Colonic mucosa (tissue), 4 donors: ENCODE measurements around the gene NTN4. TPM values are rescaled to one million over a fixed set of nuclear protein-coding genes. Genes with fewer than 3 reads are reported as not detected.

Source experiments
- DNase-seq: peaks from one replicate; pipeline ENCODE4 v3.0.0-alpha.2; 2020
- H3K27ac ChIP-seq: fragments of 200-600 bp; one replicate; pipeline ENCODE4 v1.8.0; 2021
- H3K27me3 ChIP-seq: fragments of 200-600 bp; one replicate; pipeline ENCODE4 v1.8.0; 2021
- H3K36me3 ChIP-seq: fragments of 200-600 bp; one replicate; pipeline ENCODE4 v1.8.0; 2021
- H3K4me1 ChIP-seq: fragments of 200-600 bp; one replicate; pipeline ENCODE4 v1.8.0; 2021; ENCODE audit warnings: mild to moderate bottlenecking
- H3K4me3 ChIP-seq: fragments of 200-600 bp; one replicate; pipeline ENCODE4 v1.8.0; 2021
- H3K9ac ChIP-seq, 2 donors: one replicate each; pipeline ENCODE4 v1.7.0; 2013; ENCODE audit warnings: control low read depth in 2 of 2, low read depth in 2 of 2, low read length in 2 of 2
- H3K9me3 ChIP-seq: fragments of 200-600 bp; one replicate; pipeline ENCODE4 v1.8.0; 2021
- intact Hi-C: fragments of 100-400 bp; cut with DNase I; formaldehyde crosslinking; loops from one replicate; pipeline ENCODE4 v1.14.1; 2022
- total RNA-seq, 2 donors: library from RNA; stranded (reverse); fragmentation: NEBNext Ultra II Directional in 1 of 2; extraction: Animal tissue kit (Norgen Biotek cat#: 25700) in 1 of 2; gene quantifications; one replicate each; pipeline ENCODE4 v1.2.1, GENCODE V29; 2021
- TF ChIP-seq, protein P1 (sequence below): fragments of 200-600 bp; IDR thresholded peaks from one replicate; pipeline ENCODE4 v1.8.0; 2022; ENCODE audit warnings: antibody characterized with exemption, mild to moderate bottlenecking
- donor health status: healthy.
- donor health status: DM: no; HTN: no; CAD: no.
- donor health status: DM: no; HTN: no; CAD: no.

The NTN4 gene
- total RNA-seq, 2 donors from 2014 or later: 12.4 to 16.8 TPM

DNA sequence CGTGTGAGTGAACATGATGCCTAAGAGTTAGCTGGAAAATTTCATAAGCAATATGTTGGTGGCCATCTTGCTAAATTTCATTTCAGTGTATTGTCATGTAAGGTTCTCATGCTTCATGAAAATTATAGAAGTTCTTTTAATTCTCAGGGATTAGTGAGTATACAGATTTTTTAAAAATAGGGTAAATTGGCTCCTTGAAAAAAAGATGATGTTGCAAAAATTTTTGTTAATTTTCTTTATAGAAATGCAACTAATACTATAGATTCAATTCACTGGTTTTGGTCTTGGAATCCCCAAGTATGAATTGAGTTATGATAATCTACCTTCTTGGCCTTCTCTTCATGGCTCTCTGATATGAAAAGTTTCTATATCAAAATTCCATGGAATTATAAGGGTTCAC lies 75.4 kb downstream of the NTN4 start:
- Histone ChIP-seq H3K27me3 (no peaks in the 10 kb centered on the region), H3K9ac (no peak overlapping the region), H3K4me1 (no peaks in the 10 kb centered on the region), H3K36me3 (no peaks in the 10 kb centered on the region), H3K27ac (no peak overlapping the region), H3K9me3 (no peaks in the 10 kb centered on the region), H3K4me3 (no peak overlapping the region)
- intact Hi-C loops: no loop called here
- TF ChIP-seq, protein P1, sequence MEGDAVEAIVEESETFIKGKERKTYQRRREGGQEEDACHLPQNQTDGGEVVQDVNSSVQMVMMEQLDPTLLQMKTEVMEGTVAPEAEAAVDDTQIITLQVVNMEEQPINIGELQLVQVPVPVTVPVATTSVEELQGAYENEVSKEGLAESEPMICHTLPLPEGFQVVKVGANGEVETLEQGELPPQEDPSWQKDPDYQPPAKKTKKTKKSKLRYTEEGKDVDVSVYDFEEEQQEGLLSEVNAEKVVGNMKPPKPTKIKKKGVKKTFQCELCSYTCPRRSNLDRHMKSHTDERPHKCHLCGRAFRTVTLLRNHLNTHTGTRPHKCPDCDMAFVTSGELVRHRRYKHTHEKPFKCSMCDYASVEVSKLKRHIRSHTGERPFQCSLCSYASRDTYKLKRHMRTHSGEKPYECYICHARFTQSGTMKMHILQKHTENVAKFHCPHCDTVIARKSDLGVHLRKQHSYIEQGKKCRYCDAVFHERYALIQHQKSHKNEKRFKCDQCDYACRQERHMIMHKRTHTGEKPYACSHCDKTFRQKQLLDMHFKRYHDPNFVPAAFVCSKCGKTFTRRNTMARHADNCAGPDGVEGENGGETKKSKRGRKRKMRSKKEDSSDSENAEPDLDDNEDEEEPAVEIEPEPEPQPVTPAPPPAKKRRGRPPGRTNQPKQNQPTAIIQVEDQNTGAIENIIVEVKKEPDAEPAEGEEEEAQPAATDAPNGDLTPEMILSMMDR: no peak
- DNase-seq: no peak

DNA sequence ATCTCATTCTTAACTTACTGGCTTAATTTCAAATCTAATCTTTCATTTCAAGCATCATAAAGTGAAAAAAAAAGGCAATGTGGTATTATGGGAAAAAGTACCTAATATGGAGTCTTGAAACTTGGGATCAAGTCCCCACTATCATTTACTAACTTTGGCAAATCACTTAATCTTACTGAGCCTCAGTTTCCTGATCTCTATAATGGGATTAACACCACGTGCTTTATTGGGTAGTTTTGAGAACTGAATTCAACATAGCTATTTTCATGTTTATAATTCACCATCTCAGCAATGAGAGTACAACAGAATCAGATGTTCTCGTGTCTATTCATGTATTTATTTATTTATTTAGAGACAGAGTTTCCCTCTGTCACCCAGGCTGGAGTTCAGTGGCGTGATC lies 78.3 kb downstream of the NTN4 start:
- Histone ChIP-seq H3K4me1 (no peaks in the 10 kb centered on the region), H3K27ac (no peak overlapping the region), H3K9ac (no peak overlapping the region), H3K27me3 (no peaks in the 10 kb centered on the region), H3K4me3 (no peak overlapping the region), H3K36me3 (no peaks in the 10 kb centered on the region), H3K9me3 (no peaks in the 10 kb centered on the region)
- intact Hi-C loops: no loop called here
- DNase-seq: no peak
- TF ChIP-seq, protein P1: no peak

DNA sequence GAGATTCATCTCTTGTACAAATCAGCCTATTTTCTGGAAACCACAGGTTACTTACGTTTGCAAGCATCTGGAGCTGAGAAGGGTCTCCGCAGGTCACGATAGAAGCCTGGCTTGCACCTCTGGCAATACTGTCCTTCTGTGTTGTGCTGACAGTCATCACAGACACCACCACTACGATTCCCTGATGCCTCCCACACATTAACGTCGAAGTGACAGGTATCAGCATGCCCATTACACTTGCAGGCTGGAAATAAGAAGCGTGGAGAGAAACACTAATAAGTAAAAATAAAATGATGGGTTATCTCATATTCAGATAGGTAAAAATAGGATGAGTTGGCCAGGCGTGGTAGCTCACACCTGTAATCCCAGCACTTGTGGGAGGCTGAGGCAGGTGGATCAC lies 80.2 kb downstream of the NTN4 start:
- Histone ChIP-seq H3K27me3 (no peaks in the 10 kb centered on the region), H3K36me3 (no peaks in the 10 kb centered on the region)
- intact Hi-C loops: no loop called here

DNA sequence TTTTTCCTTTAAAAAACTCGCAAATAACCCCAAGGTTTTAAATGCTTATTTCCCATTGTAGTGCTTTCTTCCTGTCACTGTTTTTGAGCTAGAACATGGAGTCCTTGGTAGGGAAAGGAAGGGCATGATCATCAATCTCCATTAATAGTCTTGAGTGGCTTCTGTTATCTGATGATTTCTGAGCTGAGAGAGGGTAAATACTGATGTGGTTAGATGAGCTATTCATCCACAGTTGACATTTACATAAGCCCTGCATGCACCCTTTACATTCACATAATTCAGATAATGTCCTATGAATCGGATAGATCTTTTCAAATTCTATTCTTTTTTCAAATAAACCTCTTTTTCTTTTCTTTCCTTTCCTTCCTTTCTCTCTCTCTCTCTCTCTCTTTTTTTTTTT lies 81.4 kb downstream of the NTN4 start:
- H3K4me3 ChIP-seq: no peak overlapping the region
- no peaks in the 10 kb centered on the region for H3K27me3 ChIP-seq
- H3K36me3 ChIP-seq: no peaks in the 10 kb centered on the region
- DNase-seq: no peak
- intact Hi-C loops: no loop called here
- H3K4me1 ChIP-seq: no peaks in the 10 kb centered on the region
- no peaks in the 10 kb centered on the region for H3K9me3 ChIP-seq
- TF ChIP-seq, protein P1: no peak
- H3K27ac ChIP-seq: no peak overlapping the region
- no peak overlapping the region for H3K9ac ChIP-seq

More for the DNA sequence above, 80.2 kb downstream of the NTN4 start:
- Histone ChIP-seq H3K27ac (no peak overlapping the region), H3K9me3 (no peaks in the 10 kb centered on the region), H3K4me1 (no peaks in the 10 kb centered on the region), H3K4me3 (no peak overlapping the region), H3K9ac (no peak overlapping the region)
- TF ChIP-seq, protein P1: no peak
- no peak for DNase-seq

DNA sequence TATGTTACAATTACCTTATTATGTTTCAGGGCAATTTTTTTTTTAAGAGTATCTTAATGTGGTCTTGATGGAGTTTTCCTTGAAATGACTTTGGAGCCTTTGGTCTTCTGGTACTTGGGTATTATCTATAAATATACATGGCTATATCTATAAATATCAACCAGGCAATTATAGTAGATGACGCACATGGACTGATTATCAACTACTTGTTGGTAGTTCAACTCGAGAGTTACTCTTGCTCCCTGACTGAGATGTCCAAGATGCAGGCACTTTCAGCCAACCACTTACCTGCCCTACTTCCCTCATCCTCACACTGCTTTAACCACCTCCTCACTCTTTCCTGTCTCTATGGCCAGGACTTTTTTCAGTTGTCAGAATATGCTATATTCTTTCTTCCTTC lies 85.4 kb downstream of the NTN4 start:
- no peak for DNase-seq
- intact Hi-C loops: no loop called here
- Histone ChIP-seq H3K9me3 (no peaks in the 10 kb centered on the region), H3K4me3 (no peak overlapping the region), H3K27ac (no peak overlapping the region), H3K36me3 (no peaks in the 10 kb centered on the region), H3K27me3 (no peaks in the 10 kb centered on the region), H3K4me1 (no peaks in the 10 kb centered on the region), H3K9ac (no peak overlapping the region)
- TF ChIP-seq, protein P1: no peak

DNA sequence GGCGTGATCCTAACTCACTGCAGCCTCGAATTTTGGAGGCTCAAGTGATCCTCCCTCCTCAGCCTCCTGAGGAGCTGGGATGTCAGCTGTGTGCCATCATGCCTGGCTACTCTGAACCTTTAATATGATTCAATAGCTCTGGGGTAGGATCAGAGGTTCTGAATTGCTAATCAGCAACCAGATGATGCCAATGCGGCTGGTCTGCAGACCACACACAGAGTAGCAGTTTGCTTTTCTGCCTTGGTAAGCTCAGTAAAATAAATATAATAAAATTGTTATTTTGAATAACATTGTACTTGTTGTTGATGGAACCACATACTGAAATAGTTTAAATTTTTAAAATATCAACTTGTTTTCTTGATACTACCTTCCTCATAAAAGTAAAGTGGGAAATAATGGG lies 86.6 kb downstream of the NTN4 start:
- H3K27ac ChIP-seq: no peak overlapping the region
- H3K27me3 ChIP-seq: no peaks in the 10 kb centered on the region
- H3K9me3 ChIP-seq: no peaks in the 10 kb centered on the region
- no peak overlapping the region for H3K4me3 ChIP-seq
- H3K4me1 ChIP-seq: no peaks in the 10 kb centered on the region
- TF ChIP-seq, protein P1: no peak
- H3K36me3 ChIP-seq: no peaks in the 10 kb centered on the region
- intact Hi-C loops: no loop called here
- no peak overlapping the region for H3K9ac ChIP-seq
- DNase-seq: no peak
